HepG2 (cell line): ENCODE results near the gene RPUSD3. TPM values are rescaled to one million over a fixed set of nuclear protein-coding genes. Genes with fewer than 3 reads are reported as not detected.

Experiments
- EED ChIP-seq: sonication (generic); formaldehyde crosslinking; IDR thresholded peaks from 2 replicates; pipeline ENCODE4 v1.5.0; 2020; ENCODE audit warnings: mild to moderate bottlenecking, missing genetic modification reagents
- GATAD2A ChIP-seq: IDR thresholded peaks from 2 replicates; pipeline ENCODE4 v1.6.1; 2016
- HCFC1 ChIP-seq: fragments of 150-350 bp; IDR thresholded peaks from 2 replicates; pipeline ENCODE4 v1.6.1; 2014; ENCODE audit warnings: low read depth, low read length
- HDAC2 ChIP-seq: sonication (generic); formaldehyde crosslinking; IDR thresholded peaks from 2 replicates; pipeline ENCODE4 v1.4.0; 2020; ENCODE audit warnings: missing genetic modification reagents
- ISX ChIP-seq: sonication (generic); formaldehyde crosslinking; conservative IDR thresholded peaks from 2 replicates; pipeline ENCODE4 v1.5.0; 2020; ENCODE audit warnings: missing genetic modification reagents
- MED13 ChIP-seq: sonication (generic); formaldehyde crosslinking; IDR thresholded peaks from 2 replicates; pipeline ENCODE4 v1.5.0; 2020; ENCODE audit warnings: missing genetic modification reagents
- MED8 ChIP-seq: sonication (generic); formaldehyde crosslinking; IDR thresholded peaks from 2 replicates; pipeline ENCODE4 v1.8.1; 2023; ENCODE audit warnings: mild to moderate bottlenecking, missing genetic modification reagents; ENCODE audit not compliant: insufficient replicate concordance
- RBM39 ChIP-seq: fragments of 200-400 bp; formaldehyde crosslinking; IDR thresholded peaks from one replicate; pipeline ENCODE4 v1.6.1; 2018; ENCODE audit warnings: antibody characterized with exemption, mild to moderate bottlenecking, low read depth, low read length; ENCODE audit not compliant: poor library complexity, severe bottlenecking
- TARDBP ChIP-seq: sonication (generic); formaldehyde crosslinking; IDR thresholded peaks from 2 replicates; pipeline ENCODE4 v1.8.0; 2022; ENCODE audit warnings: mild to moderate bottlenecking, missing genetic modification reagents
- TGIF2 ChIP-seq: IDR thresholded peaks from 2 replicates; pipeline ENCODE4 v1.6.1; 2016; ENCODE audit warnings: control low read depth, missing compliant biosample characterization
- YEATS4 ChIP-seq: sonication (generic); formaldehyde crosslinking; IDR thresholded peaks from 2 replicates; pipeline ENCODE4 v1.4.0; 2020; ENCODE audit warnings: missing genetic modification reagents, borderline replicate concordance
- YY1 ChIP-seq: IDR thresholded peaks from 2 replicates; pipeline ENCODE4 v1.6.1; 2011; ENCODE audit warnings: low read length, low read depth, moderate library complexity, mild to moderate bottlenecking; ENCODE audit not compliant: insufficient read depth, insufficient replicate concordance
- ZFX ChIP-seq: sonication (generic); formaldehyde crosslinking; IDR thresholded peaks from 2 replicates; pipeline ENCODE4 v1.4.0; 2020; ENCODE audit warnings: mild to moderate bottlenecking, low read depth, missing genetic modification reagents, moderate library complexity
- ZNF180 ChIP-seq: sonication (generic); formaldehyde crosslinking; IDR thresholded peaks from 2 replicates; pipeline ENCODE4 v1.4.0; 2020; ENCODE audit warnings: low read depth, missing genetic modification reagents, borderline replicate concordance
- polyA plus RNA-seq, 8 experiments: library from polyadenylated mRNA; depleted of rRNA in 3 of 8; stranded (reverse) in 7 of 8; unstranded in 1 of 8; fragments of >200 nt; fragmentation: Illumina TruSeq in 4 of 8; extraction: Trizol in 4 of 8; gene quantifications; 2 replicates each; pipeline versions ENCODE4 v1.2.1 to v1.2.3, GENCODE V29; 2011 to 2016; ENCODE audit warnings: low read depth in 4 of 8, missing spikeins in 1 of 8, mixed read lengths in 1 of 8; ENCODE audit not compliant: insufficient read depth in 1 of 8
- total RNA-seq, 5 experiments: library from RNA; depleted of rRNA; stranded (reverse); fragments of >200 nt; fragmentation: Illumina TruSeq; extraction: Trizol; gene quantifications; 2 replicates each; pipeline ENCODE4 v1.2.3, GENCODE V29; 2016; ENCODE audit warnings: low read depth in 1 of 5
- TF ChIP-seq, protein P1 (sequence below): sonication (generic); formaldehyde crosslinking; IDR thresholded peaks from 2 replicates; pipeline ENCODE4 v1.4.0; 2020; ENCODE audit warnings: mild to moderate bottlenecking, missing genetic modification reagents
- TF ChIP-seq, protein P2 (sequence below): sonication (generic); formaldehyde crosslinking; IDR thresholded peaks from 2 replicates; pipeline ENCODE4 v1.5.0; 2020; ENCODE audit warnings: mild to moderate bottlenecking, missing genetic modification reagents, borderline replicate concordance
- TF ChIP-seq, protein P3 (sequence below): sonication (generic); formaldehyde crosslinking; IDR thresholded peaks from 2 replicates; pipeline ENCODE4 v1.4.0; 2020; ENCODE audit warnings: mild to moderate bottlenecking, missing genetic modification reagents
- TF ChIP-seq, protein P4 (sequence below): sonication (generic); formaldehyde crosslinking; IDR thresholded peaks from 2 replicates; pipeline ENCODE4; 2020; ENCODE audit warnings: missing genetic modification reagents, mild to moderate bottlenecking, borderline replicate concordance
- TF ChIP-seq, protein P5 (sequence below): sonication (generic); formaldehyde crosslinking; IDR thresholded peaks from 2 replicates; pipeline ENCODE4 v1.8.1; 2022; ENCODE audit warnings: mild to moderate bottlenecking, missing genetic modification reagents

Gene RPUSD3
- total and polyA plus RNA-seq, 2 of the 13 experiments (the other 11 are each of a cell fraction or from before 2014, with no cell fraction given), result 32.1 to 48.7 TPM

DNA sequence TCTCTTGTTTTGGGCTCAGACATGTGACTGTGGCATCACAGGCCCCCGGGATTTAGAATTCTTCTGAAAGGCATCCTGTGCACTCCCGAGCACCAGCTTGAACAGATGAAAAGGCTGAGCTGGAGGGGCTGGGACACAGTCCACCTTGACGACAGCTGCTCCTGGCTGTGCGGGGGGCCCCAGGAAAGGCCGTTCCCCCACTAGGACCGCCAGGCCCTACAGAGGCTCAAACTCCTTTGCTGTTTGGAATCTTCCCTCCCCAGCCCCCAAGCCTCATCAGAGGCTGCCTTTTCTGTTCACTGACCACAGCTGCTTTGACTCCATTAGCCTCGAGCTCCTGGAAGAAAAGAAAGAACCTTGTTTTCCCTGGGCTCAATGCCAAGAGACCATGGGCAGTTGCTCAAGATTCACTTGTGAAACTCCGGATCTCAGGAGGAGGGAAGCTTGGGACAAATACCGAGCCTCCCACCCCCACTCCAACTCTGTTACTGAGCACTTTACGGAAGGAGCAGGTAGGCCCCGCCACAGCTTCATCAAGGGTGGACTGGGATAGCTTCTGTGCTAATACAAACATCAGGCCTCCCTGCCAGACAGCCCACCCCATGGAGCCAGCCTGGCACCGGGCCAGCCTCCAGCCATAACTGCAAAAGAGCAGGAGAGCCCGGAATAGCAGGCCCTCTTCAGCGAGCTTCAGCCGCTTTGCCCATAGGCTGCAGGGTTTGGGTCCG, 20.6 kb upstream of the RPUSD3 start (continued):
- TF ChIP-seq MED8 (CRISPR knock-in tag) (peak; percentile 42), HCFC1 (no peak), ZNF180 (CRISPR knock-in tag) (no peak), ZFX (peak; percentile 91), HDAC2 (CRISPR knock-in tag) (no peak), TGIF2 (no peak), RBM39 (no peak), ISX (CRISPR knock-in tag) (no peak), TARDBP (CRISPR knock-in tag) (peak; percentile 56; the same call in 1 of the 2 replicates), MED13 (CRISPR knock-in tag) (no peak), YEATS4 (CRISPR knock-in tag) (peak; percentile 50; the same call in 1 of the 2 replicates), EED (0 out of 2 replicates have a peak, but pooled peaks have one; percentile 18), GATAD2A (CRISPR knock-in tag) (peak; percentile 11; the same call in 1 of the 2 replicates), YY1 (peak; percentile 29)
- TF ChIP-seq, protein P1, sequence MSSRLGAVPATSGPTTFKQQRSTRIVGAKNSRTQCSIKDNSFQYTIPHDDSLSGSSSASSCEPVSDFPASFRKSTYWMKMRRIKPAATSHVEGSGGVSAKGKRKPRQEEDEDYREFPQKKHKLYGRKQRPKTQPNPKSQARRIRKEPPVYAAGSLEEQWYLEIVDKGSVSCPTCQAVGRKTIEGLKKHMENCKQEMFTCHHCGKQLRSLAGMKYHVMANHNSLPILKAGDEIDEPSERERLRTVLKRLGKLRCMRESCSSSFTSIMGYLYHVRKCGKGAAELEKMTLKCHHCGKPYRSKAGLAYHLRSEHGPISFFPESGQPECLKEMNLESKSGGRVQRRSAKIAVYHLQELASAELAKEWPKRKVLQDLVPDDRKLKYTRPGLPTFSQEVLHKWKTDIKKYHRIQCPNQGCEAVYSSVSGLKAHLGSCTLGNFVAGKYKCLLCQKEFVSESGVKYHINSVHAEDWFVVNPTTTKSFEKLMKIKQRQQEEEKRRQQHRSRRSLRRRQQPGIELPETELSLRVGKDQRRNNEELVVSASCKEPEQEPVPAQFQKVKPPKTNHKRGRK (CRISPR knock-in tag), result no peak
- TF ChIP-seq, protein P2, sequence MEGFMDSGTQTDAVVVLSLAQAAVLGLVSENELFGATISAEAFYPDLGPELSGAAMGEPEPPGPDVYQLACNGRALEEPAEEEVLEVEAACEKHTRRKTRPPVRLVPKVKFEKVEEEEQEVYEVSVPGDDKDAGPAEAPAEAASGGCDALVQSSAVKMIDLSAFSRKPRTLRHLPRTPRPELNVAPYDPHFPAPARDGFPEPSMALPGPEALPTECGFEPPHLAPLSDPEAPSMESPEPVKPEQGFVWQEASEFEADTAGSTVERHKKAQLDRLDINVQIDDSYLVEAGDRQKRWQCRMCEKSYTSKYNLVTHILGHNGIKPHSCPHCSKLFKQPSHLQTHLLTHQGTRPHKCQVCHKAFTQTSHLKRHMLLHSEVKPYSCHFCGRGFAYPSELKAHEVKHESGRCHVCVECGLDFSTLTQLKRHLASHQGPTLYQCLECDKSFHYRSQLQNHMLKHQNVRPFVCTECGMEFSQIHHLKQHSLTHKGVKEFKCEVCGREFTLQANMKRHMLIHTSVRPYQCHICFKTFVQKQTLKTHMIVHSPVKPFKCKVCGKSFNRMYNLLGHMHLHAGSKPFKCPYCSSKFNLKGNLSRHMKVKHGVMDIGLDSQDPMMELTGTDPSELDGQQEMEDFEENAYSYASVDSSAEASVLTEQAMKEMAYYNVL, result 0 out of 2 replicates have a peak, but pooled peaks have one; percentile 14
- TF ChIP-seq, protein P3, sequence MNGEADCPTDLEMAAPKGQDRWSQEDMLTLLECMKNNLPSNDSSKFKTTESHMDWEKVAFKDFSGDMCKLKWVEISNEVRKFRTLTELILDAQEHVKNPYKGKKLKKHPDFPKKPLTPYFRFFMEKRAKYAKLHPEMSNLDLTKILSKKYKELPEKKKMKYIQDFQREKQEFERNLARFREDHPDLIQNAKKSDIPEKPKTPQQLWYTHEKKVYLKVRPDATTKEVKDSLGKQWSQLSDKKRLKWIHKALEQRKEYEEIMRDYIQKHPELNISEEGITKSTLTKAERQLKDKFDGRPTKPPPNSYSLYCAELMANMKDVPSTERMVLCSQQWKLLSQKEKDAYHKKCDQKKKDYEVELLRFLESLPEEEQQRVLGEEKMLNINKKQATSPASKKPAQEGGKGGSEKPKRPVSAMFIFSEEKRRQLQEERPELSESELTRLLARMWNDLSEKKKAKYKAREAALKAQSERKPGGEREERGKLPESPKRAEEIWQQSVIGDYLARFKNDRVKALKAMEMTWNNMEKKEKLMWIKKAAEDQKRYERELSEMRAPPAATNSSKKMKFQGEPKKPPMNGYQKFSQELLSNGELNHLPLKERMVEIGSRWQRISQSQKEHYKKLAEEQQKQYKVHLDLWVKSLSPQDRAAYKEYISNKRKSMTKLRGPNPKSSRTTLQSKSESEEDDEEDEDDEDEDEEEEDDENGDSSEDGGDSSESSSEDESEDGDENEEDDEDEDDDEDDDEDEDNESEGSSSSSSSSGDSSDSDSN, result peak; percentile 51
- TF ChIP-seq, protein P4, sequence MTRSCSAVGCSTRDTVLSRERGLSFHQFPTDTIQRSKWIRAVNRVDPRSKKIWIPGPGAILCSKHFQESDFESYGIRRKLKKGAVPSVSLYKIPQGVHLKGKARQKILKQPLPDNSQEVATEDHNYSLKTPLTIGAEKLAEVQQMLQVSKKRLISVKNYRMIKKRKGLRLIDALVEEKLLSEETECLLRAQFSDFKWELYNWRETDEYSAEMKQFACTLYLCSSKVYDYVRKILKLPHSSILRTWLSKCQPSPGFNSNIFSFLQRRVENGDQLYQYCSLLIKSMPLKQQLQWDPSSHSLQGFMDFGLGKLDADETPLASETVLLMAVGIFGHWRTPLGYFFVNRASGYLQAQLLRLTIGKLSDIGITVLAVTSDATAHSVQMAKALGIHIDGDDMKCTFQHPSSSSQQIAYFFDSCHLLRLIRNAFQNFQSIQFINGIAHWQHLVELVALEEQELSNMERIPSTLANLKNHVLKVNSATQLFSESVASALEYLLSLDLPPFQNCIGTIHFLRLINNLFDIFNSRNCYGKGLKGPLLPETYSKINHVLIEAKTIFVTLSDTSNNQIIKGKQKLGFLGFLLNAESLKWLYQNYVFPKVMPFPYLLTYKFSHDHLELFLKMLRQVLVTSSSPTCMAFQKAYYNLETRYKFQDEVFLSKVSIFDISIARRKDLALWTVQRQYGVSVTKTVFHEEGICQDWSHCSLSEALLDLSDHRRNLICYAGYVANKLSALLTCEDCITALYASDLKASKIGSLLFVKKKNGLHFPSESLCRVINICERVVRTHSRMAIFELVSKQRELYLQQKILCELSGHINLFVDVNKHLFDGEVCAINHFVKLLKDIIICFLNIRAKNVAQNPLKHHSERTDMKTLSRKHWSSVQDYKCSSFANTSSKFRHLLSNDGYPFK (CRISPR knock-in tag), result no peak; the same call in 1 of the 2 replicates
- TF ChIP-seq, protein P5, sequence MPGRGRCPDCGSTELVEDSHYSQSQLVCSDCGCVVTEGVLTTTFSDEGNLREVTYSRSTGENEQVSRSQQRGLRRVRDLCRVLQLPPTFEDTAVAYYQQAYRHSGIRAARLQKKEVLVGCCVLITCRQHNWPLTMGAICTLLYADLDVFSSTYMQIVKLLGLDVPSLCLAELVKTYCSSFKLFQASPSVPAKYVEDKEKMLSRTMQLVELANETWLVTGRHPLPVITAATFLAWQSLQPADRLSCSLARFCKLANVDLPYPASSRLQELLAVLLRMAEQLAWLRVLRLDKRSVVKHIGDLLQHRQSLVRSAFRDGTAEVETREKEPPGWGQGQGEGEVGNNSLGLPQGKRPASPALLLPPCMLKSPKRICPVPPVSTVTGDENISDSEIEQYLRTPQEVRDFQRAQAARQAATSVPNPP, result peak; percentile 38; the same call in 1 of the 2 replicates
